Fibroblast of lung (primary cell): ENCODE results near the gene CDH26.

Experiments
- EZH2 ChIP-seq: IDR thresholded peaks from 2 replicates; pipeline ENCODE4 v1.5.1; 2012; ENCODE audit warnings: low read length, control low read depth, mild to moderate bottlenecking; ENCODE audit errors: missing control alignments
- TF ChIP-seq, protein P1 (sequence below), 2 donors: IDR thresholded peaks in 1 of 2; conservative IDR thresholded peaks in 1 of 2; 1 replicate in 1 of 2; 2 replicates in 1 of 2; pipeline ENCODE4 v1.5.1; 2011 to 2012; ENCODE audit warnings: low read length in 2 of 2, control low read depth in 1 of 2, inconsistent platforms in 1 of 2, low read depth in 1 of 2, mild to moderate bottlenecking in 1 of 2

DNA sequence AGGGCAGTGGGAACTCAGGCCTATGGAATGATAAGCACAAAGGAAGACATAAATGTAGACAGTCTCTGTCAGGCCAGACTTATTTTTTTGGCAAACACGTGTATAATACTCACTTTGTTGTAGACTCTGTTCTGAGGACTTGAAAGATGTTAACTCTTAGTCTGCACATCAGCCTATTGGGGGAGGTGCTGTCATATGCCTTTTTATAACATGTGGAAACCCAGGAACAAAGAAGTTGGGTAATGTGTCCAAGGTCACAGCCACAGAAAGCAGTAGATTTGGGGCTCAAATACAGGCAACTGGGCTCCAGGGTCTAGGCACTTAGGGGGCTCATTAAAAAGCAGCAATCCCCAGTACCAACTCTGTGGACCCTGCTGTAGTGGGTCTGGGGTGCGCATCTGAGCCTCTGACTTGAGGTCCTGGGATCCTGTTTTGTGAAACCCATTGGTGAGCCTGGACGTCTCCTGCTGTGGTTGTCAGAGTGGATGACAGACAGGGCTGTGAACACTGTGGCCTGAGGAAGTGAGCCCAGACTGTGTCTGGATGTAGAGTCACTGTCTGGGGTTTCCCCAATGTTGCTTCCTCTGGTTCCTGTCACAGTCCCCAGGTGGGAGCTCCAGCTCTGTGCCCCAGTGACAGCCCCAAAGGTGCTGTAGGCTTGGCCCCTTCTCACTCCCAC, 50.0 kb downstream of the CDH26 start:
- no peak for TF ChIP-seq EZH2
- TF ChIP-seq, protein P1, sequence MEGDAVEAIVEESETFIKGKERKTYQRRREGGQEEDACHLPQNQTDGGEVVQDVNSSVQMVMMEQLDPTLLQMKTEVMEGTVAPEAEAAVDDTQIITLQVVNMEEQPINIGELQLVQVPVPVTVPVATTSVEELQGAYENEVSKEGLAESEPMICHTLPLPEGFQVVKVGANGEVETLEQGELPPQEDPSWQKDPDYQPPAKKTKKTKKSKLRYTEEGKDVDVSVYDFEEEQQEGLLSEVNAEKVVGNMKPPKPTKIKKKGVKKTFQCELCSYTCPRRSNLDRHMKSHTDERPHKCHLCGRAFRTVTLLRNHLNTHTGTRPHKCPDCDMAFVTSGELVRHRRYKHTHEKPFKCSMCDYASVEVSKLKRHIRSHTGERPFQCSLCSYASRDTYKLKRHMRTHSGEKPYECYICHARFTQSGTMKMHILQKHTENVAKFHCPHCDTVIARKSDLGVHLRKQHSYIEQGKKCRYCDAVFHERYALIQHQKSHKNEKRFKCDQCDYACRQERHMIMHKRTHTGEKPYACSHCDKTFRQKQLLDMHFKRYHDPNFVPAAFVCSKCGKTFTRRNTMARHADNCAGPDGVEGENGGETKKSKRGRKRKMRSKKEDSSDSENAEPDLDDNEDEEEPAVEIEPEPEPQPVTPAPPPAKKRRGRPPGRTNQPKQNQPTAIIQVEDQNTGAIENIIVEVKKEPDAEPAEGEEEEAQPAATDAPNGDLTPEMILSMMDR (conservative IDR thresholded peaks at IDR 0.05 in 1 of 2, IDR thresholded peaks at IDR 0.05 in 1 of 2; ENCODE audit: low read depth in 1 of 2, low read length in 2 of 2): no peak
